ENCODE data around the gene PTBP3.

DNA sequence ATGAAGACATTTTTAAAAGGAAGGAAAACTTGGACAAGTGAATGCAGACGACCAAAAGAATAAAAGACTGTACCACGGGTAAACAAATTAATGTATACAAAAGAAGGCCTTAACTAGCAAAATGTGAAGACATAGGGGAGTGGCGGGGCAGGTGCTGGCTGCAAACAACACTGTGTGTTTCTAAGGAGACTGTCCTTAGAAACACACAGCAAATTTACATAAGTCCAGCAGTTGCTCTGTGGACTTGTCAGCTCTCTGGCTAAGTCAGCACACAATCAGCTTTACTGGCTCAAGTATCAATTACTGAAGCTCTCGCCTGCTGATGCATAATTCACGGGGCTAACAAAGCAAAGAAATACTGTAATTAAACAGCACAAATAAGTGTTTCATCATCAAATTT, 24.8 kb downstream of the PTBP3 start:
- no peak for TF ChIP-seq FOXS1 (CRISPR knock-in tag; IDR thresholded peaks at IDR 0.05)
- TF ChIP-seq, protein P1, sequence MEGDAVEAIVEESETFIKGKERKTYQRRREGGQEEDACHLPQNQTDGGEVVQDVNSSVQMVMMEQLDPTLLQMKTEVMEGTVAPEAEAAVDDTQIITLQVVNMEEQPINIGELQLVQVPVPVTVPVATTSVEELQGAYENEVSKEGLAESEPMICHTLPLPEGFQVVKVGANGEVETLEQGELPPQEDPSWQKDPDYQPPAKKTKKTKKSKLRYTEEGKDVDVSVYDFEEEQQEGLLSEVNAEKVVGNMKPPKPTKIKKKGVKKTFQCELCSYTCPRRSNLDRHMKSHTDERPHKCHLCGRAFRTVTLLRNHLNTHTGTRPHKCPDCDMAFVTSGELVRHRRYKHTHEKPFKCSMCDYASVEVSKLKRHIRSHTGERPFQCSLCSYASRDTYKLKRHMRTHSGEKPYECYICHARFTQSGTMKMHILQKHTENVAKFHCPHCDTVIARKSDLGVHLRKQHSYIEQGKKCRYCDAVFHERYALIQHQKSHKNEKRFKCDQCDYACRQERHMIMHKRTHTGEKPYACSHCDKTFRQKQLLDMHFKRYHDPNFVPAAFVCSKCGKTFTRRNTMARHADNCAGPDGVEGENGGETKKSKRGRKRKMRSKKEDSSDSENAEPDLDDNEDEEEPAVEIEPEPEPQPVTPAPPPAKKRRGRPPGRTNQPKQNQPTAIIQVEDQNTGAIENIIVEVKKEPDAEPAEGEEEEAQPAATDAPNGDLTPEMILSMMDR (IDR thresholded peaks at IDR 0.05) = no peak
- TF ChIP-seq MAFK (IDR thresholded peaks at IDR 0.05; ENCODE audit: partially characterized antibody) = no peak
- TF ChIP-seq, protein P2, sequence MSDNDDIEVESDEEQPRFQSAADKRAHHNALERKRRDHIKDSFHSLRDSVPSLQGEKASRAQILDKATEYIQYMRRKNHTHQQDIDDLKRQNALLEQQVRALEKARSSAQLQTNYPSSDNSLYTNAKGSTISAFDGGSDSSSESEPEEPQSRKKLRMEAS (IDR thresholded peaks at IDR 0.05) = no peak
- TF ChIP-seq POLR2A (IDR thresholded peaks at IDR 0.05; ENCODE audit: low read length) = no peak
- no peak for TF ChIP-seq CBX2 (IDR thresholded peaks at IDR 0.05; ENCODE audit: borderline replicate concordance, low read depth)
- no peak for TF ChIP-seq MYC (IDR thresholded peaks at IDR 0.05; ENCODE audit: borderline replicate concordance, low read length)
- no peak for TF ChIP-seq EP300 (IDR thresholded peaks at IDR 0.05)
- no peak for TF ChIP-seq MAZ (IDR thresholded peaks at IDR 0.05; ENCODE audit: borderline replicate concordance, low read depth, low read length)
- TF ChIP-seq, protein P3, sequence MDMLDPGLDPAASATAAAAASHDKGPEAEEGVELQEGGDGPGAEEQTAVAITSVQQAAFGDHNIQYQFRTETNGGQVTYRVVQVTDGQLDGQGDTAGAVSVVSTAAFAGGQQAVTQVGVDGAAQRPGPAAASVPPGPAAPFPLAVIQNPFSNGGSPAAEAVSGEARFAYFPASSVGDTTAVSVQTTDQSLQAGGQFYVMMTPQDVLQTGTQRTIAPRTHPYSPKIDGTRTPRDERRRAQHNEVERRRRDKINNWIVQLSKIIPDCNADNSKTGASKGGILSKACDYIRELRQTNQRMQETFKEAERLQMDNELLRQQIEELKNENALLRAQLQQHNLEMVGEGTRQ (IDR thresholded peaks at IDR 0.05) = no peak
- no peak for TF ChIP-seq JUNB (IDR thresholded peaks at IDR 0.05)
- TF ChIP-seq CEBPB (IDR thresholded peaks at IDR 0.05) = no peak
- TF ChIP-seq NR3C1 (IDR thresholded peaks at IDR 0.05) = no peak

Measured in A549 (cell line).